Right renal pelvis (tissue), 4 donors: Measurements from ENCODE around the gene SLC35F3. TPM values are rescaled to one million over a fixed set of nuclear protein-coding genes. Genes with fewer than 3 reads are reported as not detected.

Source experiments
- DNase-seq, 4 donors: peaks; one replicate each; pipeline ENCODE4 v3.0.0-alpha.2; 2013; ENCODE audit warnings: low read depth in 4 of 4, low spot score in 3 of 4, missing footprints in 1 of 4
- polyA plus RNA-seq, 4 donors: library from polyadenylated mRNA; unstranded; fragments of 120-200 nt; gene quantifications; one replicate each; pipeline ENCODE4 v1.2.1, GENCODE V29; 2013; ENCODE audit not compliant: insufficient read length in 4 of 4

The SLC35F3 gene
- polyA plus RNA-seq, 4 donors, result 0.55 to 0.93 (median 0.73) TPM

DNA sequence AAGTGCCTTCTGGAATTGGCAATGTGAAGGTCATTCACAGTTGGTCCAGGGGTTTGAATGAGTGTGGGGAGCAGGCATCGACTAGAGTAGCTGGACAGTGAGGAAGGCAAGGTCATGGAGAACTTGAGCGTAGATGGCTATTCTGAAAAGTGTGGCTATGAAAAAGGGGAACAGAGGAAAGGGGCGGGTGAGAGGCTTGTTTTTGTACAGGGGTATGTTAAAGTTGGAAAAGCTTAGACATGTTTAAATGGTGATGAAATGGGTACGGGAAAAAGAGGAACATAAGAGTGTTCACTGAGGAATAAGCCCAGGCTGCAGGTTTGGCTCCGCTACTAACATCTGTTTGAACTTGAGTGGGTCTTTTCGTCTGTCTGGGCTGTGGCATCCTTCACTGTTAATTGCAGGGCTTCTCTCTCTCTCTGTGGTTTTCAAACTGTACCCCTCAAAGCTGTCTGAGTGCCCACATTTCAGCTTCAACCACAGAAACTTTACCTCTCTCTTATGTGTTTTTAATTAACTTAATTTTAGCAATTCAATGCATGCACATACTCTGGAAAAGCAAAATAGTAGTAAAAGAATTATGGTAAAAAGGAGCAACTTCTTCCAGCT is 398.0 kb downstream of the SLC35F3 start:
- DNase-seq, result no peak

DNA sequence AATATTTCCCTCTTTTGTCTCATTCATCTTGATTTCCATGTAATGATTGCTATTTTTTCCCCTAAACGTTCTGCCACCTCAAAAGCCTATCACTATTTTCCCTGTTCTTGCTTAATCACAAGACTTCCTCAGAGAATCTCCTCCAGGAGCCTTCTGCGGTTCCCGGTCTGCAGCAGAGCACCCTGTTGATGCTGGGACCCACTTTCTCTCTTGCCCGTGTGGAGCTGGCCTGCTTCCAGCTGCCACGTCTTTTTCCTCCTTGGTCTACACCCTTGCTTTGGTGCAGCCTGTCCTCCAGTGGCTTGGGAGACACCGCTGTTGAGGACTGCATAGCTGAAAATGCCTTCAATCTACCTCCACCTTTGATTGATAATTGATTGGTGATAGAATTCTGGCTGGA is 398.8 kb downstream of the SLC35F3 start:
- DNase-seq, result no peak

DNA sequence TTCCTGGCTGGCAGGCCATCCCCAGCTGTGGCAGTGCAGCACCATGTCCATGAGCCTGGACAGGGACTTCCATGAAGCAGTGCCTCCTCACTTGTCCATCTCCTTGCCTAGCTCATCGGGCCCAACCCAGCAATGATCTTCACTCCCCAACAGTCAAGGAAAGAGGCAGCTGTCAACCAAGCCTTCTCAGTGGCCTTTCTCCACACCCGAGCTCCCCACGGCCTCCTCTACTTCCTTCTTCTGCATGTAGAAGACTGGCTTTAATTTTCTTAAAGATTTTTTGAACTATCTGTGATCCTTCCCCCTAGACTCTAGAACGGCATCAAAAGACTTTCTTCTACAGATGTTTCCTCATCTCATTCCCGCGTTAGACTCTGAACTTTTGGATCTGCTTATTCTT is 403.2 kb downstream of the SLC35F3 start:
- no peak for DNase-seq

DNA sequence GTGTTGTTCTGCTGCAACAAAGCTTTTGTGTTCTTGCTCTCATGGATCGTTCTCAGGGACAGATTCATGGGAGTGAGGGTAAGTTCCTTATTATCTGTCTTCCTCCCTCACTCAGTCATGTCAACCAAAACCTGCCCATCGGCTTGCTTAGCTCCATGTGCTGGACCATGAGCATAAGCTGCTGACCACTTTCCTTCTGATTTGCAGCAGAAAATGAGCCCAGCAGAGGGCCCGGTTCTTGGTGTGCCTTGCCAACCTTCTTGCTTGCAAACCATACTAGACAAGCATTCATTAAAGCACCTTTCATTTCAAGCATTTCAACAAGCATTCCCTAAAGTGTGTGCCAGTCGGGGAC is 404.7 kb downstream of the SLC35F3 start:
- DNase-seq, result no peak

- peak; percentile 25 to 54 (median 43) for DNase-seq
Measured at GRCh38 chr1:234309598-234310459, 405.4 kb downstream of the SLC35F3 start.

DNA sequence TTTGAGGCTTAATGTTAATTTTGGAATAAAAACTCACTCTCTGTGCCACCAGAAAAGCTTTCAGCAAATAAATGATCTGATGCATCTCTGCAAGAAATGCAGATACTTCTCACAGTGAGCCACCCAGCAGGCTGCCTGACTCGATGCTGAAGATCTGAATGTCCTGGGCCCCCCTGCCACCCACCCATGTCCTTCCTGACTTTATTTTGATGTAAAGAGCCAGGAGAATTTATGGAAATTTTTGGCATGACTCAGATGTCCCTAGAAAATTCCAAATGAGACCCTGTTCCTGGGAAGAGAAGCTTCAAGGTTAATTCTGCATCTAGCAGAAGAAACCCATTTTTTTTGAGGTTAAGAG is 406.0 kb downstream of the SLC35F3 start:
- no peak for DNase-seq

DNA sequence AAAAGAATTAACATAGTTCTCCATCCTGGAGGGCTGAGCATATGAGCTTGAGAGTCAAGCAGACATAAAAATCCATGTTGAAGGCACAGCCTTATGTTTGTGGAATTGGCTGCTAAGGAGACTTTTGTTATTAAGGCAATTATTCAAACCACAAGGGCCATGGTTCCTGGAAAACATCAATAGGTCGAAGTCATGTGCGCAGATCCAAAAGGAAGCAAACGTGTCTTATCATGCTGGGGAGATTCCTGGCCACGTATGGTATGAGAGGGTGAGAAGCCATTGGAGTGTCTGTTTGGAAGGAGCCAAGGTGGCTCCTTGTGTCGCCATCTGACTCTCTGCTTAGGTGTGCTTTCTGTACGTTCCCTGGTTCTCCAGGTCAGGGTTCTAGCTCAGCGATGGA is 406.9 kb downstream of the SLC35F3 start:
- no peak for DNase-seq

GRCh38 chr1:234313171-234313570 is 408.7 kb downstream of the SLC35F3 start:
- no peak for DNase-seq

DNA sequence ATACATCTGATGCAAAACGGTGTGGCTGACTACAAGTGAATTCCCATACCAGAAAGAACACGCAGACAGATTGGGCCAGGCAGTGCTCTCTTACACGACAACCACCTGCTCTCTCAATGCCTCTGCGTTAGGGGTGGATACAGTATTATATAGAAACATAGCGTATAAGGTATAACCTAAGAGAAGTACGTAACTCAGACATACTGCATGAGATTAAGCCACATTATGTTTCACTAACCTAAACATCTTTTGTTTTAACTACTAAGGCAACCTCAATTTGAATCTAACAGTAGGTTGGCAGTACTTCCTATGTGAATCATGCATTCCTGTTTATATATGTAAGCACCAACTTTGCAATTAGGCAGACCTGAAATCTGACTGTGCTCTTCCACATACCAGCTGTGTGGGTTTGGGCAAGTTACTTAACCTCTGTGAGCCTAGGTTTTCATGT is 410.6 kb downstream of the SLC35F3 start:
- DNase-seq, result no peak

DNA sequence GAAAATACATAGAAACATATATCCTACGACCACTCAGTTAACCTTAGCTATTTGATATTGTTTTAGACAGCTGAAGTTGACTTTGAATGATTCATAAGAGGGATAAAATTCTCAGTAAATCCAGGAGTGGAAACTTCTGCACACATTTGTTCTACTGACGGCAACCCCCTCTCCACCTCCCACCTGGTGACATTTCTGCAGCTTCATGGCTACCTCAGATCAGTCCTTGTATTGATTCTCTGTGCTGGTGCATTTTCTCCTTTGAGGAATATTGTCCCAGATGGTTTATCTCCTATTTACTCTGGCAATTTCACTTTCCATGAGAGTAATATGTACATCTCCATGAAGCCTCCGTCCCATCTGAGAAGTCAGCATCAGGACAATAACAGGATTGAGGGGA is 411.1 kb downstream of the SLC35F3 start:
- no peak for DNase-seq

DNA sequence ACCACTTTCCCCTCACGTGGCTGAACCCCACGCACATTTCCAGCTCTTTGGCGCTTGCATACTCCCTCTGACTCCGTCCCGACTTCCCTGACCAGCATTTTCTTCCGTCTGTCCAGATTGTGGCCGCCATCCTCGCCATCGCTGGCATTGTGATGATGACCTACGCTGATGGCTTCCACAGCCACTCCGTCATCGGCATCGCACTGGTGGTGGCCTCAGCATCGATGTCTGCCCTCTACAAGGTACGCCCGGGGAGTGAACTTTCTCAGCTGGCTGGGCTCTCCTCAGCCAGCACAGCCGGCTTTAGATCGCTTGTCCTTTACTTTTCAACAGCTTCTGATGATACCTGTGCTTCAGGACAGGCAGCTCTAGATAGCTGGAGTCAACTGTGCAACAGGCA is 412.0 kb downstream of the SLC35F3 start:
- no peak for DNase-seq

- DNase-seq, result no peak
Measured at GRCh38 chr1:234316937-234317336, 412.5 kb downstream of the SLC35F3 start.

DNA sequence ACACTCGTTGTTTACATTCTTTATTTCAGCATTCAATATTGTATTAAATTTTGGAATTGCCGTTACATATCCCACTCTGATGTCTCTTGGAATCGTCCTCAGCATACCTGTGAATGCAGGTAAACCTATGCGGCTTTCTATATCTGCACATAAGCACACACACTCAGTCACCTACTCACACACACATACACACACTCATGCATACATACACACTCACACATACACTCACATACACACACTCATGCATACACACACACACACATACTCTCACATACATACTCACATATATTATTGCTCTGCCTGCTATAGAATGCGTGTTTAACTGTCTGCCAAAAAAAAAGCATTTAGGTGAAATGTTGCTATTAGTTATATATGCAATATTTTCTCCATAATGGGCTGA is 415.6 kb downstream of the SLC35F3 start:
- no peak for DNase-seq

DNA sequence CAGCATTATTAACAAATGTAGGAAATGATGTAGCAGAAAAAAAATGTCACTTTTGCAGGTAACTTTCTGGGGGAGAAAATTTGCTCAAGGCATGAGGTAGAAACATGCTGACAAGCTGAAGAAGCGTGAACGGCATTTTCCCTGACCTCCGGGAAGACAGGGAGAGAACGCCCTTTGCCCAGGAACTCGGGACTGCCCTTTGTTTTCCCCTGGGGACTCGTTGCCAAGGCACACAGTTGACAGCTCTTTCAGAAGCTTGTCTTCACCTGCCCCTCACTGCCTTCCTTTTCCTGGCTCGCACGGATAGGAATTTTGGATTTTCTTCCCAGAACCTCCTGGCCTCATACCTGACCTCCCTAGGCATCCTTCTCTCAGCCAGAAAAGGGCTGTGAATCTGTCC is 416.1 kb downstream of the SLC35F3 start:
- DNase-seq, result no peak

- no peak for DNase-seq
Measured at GRCh38 chr1:234321231-234321630, 416.8 kb downstream of the SLC35F3 start.

GRCh38 chr1:234322097-234322496 is 417.6 kb downstream of the SLC35F3 start:
- DNase-seq, result no peak

DNA sequence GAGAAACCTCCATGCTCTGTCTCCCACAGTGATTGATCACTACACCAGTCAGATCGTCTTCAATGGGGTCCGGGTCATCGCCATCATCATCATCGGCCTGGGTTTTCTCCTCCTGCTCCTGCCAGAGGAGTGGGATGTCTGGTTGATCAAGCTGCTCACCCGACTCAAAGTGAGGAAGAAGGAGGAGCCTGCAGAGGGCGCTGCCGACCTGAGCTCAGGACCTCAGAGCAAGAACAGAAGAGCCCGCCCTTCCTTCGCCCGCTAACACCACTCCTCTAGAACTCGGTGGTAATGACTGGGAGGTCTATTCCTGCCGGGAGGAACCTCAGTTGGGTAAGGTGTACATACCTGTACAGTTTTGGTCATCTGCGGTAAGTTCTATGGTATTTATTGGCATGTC is 418.5 kb downstream of the SLC35F3 start:
- no peak for DNase-seq

GRCh38 chr1:234324821-234325220 is 420.3 kb downstream of the SLC35F3 start:
- DNase-seq, result no peak

GRCh38 chr1:234325878-234326496 is 421.5 kb downstream of the SLC35F3 start:
- DNase-seq, result no peak

GRCh38 chr1:234326497-234327366 is 422.3 kb downstream of the SLC35F3 start:
- peak in 2 of 4 donors; percentile 30 to 43 for DNase-seq
